NCI-H226 (cell line): ENCODE results near the gene SQSTM1.

Experiments
- DNase-seq: peaks from one replicate; pipeline ENCODE4 v3.0.0-alpha.2; 2015

Gene SQSTM1

DNA sequence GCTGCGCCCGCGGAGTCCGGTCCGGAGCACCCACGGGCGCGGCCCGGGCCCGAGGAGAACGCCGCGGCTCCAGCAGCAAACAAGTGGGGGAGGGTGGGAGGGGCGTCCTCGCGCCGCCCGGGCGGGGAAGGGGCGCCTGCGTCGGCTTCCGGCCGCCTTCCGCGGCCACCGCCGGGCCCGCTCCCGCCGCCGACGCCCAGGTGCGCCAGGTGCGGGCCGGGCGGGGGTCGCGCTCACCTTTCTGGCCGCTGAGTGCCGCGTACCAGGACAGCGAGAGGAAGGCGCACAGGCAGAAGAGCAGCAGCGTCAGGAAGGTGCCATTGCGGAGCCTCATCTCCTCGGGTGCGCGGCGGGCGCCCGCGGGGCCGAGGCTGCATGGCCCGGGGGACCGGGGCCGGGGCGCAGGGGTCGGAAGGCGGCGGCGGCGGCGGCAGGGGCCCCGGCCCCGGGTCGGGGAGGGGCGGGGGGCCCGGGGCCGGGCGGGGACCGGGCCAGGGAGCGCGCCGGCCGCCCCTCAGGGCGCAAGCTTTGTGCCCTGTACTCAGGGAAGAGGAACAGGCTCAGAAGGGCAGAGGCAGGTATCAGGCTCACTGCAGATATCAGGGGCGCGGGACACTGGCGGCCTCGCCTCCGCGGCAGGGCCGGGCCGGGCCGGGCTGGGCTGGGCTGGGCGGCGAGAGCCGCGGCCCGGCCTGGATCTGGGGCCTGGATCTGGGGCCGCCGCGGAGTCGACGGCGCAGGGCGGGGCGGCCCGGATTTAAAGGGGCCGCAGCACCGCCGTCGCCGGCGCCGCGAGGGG, 14.3 kb upstream of the SQSTM1 start, which contains the start of gene MGAT4B:
Gene MGAT4B (minus strand): TSS at position 617 of the 799 bp plus-strand sequence. CDS start 283 bp downstream, at position 334.
- DNase-seq, result peak; percentile 74

DNA sequence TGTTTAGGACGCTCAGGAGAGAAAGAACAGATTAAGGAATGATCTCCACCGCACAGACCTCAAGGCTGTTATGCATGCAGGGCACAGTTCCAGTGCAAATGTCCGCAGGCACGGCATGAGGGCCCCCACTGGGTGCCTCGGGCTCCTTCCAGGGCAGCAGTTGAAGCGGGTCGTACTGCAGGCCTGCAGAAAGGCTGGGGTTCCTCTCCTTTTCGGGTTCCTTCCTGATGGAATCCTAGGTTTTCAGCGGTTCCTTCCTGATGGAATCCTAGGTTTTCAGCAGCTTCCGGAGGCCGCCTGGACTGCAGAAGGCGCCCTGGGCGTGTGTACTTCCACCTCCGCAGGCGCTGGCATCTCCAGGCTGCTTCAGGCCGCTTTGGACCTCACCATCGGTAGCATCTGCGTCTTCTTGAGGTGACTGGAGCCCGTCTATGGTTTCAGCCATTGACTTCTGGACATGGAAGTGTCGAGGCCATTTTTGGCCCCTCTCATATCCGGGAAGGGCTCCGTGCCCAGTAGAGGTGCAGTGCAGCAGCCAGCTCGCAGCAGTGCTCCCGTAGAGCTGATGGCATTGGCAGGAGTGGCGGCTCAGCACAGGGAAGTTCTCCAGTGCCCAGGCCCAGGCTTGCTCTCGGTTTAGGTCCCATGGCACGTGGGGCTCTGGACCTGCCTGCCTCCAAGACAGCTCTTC, 8.4 kb upstream of the SQSTM1 start:
- DNase-seq, result no peak

DNA sequence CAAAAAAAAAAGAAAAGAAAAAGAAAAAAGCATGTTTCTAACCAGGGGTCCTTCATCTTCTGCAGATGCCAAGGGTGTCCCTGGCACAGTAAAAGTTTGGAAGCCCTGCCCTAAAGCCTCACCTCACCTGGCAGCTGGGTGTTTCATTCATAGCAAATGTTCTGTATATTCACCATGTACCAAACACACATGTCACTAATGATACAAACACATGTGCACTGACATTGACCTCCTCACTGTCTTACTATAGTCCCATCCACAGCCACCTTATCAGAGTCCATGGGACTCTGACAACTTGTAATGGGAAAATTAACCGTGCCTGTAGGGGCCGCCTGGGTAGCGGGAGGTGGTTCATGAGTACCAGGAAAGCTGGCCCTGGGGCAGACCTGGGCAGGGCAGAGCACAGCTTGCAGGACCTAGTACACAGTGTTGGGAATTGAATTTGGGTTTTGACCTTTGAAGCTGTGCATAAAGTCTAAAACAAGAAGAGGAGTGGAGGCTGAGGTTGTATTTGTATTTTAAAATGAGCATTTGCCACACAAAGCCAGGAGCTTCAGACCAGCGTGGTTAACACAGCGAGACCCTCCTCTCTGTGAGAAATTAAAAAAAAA, 7.6 kb upstream of the SQSTM1 start:
- no peak for DNase-seq

DNA sequence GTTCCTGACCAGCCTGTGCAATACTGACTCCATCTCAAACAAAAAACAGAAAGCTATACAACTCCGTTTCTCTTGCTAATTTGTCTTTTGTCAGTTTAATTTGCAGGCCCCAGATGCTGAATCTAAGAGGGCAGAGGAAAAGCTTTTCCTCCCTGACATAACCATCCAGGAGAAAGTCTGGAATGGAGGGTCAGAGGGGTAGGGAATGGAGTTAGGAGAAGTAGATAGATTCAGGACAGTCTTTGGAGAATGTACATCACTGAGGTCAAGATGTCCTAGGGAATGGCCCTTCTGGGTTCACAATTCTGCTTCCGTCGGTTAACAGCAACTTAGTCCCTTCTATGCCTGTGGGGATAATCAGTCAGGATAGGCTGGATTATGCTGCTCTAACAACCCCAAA, 6.6 kb upstream of the SQSTM1 start:
- DNase-seq, result no peak

DNA sequence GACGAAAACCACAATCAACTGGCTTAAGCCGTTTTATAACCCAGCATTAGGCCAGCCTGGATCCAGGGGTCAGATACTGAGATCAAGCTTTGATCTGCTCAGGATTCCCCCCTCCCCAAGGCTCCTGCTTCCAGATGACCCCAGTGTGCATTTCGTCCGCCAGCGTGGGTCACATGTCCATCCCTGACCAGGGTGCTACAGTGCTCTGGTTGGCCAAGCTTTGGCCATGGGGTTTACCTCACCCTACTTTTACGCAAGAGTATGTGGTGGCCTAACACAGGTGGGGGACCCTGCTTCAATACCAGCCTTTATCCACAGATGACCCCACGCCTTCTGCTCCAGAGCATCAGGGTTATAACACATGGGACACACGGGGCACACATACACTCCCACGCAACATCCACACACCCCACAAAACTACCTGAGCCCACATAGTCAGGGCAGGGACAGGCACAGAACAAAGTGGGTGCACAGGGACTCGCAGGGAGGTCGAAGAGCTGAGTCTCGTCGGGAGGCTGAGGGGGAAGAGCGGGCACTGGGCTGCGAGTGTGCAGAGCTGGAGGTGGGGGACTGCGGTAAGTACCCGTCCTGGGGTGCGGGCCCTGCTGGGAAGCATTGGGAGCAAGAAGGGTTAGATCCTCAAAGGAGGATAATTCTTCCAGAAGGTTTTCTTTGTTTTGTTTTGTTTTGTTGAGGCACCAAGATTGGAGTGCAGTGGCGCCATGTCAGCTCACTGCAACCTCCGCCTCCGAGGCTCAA, 5.0 kb upstream of the SQSTM1 start:
- DNase-seq, result no peak

DNA sequence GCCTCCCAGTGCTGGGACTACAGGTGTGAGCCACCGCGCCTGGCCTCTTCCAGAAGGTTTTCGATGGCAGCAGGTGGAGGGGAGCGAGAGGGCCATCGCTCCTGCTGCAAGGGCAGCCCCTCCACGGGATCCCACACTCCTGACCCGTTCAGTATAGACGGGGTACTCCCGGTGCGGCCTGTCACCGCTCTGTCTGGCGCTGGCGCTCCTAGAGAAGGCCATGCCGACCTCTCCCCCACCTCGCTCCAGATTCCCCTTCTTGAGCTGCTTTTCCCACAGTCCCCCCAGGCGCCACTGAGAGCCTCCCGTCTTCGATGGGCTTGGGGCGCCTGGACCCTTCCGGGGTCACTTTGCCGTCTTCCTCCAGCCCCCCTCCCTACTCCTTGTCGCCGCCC, 4.3 kb upstream of the SQSTM1 start:
- DNase-seq, result no peak

DNA sequence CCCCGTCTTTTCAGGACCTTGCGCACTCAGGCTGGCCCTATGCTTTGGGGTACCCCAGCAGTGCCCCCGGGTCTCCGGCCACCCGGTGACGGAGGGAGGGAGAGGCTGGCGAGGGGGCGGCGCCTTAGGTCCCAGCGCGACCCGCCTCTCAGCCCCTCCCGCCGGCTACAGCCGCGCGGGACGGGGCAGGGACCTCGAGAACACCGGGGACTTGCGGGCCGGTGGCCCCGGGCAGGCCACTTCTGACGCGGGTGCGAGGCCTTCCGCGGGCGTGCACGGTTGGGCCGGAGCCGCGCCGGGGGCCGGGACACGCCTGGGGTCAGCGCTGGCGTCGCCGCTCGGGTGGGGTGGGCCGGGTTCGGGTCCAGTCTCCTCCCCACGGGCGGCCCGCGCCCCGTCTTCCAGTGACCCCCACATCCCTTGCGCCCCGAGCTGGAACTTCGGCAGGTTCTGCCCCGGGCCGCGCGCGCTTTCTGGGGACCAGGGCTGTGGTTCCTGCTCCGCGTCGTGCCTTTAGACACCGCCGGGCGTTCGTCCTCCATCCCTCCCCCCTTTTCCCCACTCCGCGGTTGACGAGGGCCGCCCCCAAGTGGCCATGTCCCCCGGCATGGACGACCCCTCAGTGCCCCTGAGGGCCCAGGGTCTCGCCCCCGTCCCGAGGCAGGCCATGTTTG, 3.8 kb upstream of the SQSTM1 start:
- DNase-seq, result no peak

DNA sequence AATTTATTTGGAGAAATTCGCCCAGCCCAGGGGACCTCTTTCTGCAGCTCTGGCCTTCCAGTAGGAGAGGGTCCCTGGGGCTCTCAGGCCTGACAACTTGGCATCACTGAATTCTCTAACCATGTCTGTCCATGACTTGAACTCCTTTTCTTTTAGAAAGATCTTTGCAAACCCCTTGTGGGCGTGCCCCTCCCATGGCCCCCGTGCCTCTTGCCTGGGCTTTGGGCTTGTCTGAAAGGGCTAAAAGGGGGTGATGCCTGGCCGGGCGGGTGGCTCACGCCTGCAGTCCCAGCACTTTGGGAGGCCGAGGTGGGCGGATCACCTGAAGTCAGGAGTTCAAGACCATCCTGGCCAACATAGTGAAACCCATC, 3.2 kb upstream of the SQSTM1 start:
- DNase-seq, result no peak

DNA sequence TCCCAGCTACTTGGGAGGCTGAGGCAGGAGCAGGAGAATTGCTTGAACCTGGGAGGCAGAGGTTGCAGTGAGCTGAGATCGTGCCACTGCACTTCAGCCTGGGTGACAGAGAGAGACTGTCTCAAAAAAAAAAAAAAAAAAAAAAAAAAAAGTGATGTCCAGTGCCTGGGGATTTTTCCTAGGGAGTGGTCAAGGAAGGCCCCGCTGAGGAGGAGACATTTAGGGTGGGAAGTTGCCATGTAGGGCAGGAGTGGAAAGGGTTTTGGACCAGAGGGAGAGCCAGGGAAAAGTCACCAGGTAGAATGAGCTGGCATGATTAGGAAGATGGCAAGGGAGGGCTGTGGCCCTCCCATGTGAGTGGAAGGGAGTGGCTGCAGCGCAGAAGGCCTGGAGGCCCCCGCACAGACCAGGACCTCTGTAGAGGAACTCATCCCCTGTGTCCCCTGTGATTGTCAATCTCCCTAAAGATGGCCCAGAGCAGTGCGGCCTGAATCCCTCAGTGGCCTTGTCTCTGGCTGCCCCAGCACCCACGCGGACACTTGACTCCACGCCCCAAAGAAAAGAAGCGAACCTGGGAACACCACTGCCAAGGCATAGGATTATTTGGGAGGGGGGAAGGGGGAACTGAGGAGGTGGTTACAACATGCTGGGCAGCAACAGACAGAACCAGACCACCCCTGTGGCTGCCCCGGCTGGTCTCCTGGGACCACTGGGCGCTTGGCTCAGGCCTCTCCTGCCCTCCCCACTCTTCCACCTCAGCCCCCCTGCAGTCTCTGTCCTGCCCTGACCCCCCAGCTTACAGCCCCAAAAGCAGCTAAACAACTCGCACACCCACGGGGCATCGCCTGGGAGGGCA, 2.6 kb upstream of the SQSTM1 start:
- no peak for DNase-seq

DNA sequence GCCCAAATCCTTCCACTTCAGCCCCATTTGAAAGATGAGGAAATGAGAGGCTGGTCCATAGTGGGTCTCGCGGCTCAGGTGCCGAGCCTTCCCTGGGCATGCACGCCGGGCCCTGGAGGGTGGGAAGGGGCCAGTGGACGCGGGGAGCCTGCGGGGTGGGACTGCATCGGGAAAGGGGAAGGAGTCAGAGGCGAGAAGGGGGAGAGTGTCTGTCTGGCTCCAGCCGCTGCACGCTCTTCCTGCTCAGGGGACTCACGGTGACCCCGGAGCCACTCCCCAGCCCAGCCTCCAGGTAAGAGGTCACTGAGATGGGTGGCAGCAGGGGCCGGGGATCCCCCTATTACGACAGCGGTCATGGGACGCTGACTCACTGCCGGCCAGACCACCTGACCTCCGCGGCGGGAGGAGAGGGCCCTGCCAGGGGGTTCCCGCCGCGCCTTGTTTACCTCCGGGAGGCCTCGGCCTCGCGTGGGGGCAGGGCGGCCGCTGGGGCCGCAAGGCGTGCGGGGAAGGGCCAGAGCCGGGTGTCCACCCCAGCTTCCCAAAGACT, 1.9 kb upstream of the SQSTM1 start:
- DNase-seq, result peak; percentile 96

DNA sequence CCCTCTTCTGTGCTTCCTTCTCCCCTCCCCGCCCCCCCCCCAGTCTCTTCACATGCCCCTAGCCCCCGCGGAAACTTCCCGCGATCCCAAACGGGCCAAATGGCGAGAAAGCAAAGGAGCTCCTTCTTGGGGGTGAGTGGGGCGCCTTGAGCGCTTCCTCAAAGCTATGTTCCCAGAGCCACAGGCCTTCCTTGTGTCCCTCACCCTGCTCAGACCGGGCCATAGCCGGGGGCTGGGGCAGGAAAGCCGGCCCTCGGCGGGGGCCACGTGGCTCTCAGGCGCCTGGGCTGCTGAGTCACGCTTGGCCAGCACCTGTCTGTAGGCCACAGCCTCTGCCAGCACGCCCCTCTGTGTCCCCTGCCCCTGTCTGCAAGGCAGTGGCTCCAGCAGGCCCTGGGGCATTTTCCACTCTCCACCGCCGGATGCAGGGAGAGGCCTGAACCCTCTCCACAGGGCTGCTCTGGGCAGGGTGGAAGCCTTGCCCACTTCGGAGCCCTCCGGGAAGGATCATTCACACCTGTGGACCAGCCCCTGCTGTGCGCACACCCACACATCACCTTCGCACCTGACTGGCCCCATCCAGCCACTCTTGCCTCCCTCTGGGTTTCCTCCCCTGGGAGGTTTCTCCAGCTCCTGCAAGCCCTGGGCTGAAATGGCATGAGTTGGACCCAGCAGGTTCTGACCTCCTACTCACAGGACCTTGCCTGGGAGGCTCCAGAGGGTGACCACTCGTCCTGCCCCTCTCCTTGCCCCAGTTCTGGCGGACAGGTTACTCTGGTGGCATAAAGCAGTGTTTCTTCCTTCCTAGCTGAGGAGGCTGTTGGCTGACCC, 1.2 kb upstream of the SQSTM1 start:
- peak; percentile 85 for DNase-seq

DNA sequence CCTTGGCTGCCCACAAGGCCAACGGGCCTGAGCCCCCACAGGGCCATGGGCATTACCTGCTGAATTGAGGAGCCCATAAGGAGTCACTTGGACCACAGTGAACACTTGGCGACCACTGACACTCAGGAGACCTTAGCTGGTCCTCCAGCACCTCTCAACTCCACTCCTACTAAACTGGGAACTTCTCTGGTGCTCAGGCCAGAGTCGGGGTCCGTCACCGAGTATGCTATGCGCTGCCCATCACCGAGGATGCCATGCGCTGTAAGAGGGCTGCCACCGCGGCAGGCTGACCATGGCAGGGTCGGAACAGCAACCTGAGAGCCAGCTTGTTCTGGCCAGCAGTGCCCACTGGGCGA, 600 bp upstream of the SQSTM1 start:
- no peak for DNase-seq

DNA sequence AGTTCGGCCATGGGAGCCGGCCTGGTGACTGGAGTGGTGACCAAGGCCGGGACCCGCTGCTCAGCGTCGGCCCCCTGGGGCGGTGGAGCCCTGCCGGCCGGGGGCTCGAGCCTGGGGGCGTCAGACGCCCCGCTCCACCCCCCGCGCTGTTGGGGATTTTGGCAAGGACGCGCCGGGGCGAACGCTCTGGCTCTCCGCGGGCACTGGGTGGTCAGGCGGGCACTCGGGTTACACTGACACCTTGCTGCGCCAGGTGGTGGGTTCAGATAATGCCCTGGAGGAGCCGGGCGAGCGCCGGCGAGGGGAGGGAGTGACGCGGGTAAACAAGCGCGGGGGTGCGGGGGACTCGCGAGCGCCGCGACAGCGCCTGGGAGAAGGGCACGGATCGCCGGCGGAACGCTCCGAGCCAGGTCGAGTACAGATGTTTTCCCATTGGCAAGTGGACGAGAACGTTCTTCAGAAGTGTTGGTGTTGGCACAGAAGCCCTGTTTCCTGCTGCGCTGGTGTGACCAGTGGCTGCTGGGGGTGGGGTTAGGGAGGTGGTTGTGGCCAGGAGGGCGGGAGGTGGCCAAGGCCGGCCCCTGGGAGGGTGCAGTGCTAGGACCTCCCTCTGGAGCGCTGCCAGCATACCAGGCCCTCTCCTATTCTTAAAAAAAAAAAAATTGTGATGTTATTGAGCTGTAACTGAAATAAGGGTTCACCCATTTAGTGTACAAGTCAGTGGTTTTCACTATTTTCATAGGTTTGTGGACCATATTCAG, 773 bp downstream of the SQSTM1 start:
- DNase-seq, result peak; percentile 85

DNA sequence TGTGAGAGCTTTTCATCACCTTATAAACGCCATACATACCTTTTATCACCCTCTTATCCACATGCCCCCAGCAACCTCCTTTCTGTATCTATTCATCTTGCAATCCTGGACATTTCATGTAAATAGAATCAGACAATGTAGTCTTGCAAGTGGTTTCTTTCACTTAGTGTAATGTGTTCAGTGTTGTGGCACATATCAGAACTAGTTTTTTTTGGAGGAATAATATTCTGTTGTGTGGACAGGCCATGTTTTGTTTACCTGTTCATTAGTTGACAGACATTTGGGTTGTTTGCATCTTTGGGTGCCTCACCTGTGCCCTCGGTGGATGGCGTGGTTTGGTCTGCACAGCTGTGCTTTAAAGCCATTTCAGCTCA, 1.3 kb downstream of the SQSTM1 start:
- no peak for DNase-seq

DNA sequence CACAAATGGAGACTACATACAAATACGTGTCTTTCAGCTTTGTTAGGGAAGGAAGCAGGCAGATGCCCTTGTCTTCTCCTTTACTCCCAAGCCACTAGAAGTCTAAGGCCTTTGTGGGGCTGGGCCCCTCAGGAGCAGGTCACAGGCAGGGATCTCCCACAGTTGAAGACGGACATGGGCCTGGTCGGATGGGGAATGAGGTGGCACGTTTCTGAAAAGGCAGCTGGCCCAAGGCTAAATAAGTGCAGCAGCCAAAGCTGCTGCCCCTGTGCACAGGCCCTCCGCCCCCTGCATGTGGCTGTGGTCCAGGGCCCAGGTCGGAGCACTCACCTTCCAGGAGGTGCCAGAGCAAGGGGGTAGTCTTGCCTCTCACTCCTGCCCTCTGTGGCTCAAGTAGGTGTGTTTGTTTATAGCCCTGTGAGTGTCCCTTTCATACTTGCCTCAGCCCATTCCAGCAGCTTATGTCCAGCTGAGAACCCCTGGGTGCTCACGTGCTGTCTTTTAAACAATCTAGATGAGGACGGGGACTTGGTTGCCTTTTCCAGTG, 1.8 kb downstream of the SQSTM1 start:
- no peak for DNase-seq

DNA sequence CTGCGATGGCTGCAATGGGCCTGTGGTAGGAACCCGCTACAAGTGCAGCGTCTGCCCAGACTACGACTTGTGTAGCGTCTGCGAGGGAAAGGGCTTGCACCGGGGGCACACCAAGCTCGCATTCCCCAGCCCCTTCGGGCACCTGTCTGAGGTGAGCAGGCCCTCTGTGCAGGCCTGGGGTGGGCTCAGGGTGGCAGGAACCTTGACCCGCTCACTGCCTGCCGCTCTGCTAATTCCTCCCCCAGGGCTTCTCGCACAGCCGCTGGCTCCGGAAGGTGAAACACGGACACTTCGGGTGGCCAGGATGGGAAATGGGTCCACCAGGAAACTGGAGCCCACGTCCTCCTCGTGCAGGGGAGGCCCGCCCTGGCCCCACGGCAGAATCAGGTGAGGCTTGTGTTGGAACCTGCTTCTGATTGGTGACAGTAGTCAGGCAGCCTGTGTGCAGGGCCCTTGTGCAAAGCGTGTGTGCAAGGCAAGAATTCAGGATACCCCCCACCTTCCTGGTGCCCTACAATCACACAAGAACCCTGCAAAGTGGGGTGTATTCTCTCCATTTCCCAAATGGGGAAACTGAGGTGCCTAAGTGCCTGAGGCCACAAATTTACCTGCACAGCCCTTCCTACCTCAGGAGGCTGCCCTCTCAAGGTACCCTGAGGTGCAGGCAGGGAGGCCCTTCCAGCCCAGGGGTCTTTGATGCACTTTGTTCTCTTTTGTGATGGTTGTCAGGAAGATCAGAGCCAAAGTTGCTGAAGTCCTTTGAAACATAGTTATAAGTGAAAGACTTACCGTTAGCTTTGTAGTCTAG, 3.4 kb downstream of the SQSTM1 start:
- DNase-seq, result no peak

DNA sequence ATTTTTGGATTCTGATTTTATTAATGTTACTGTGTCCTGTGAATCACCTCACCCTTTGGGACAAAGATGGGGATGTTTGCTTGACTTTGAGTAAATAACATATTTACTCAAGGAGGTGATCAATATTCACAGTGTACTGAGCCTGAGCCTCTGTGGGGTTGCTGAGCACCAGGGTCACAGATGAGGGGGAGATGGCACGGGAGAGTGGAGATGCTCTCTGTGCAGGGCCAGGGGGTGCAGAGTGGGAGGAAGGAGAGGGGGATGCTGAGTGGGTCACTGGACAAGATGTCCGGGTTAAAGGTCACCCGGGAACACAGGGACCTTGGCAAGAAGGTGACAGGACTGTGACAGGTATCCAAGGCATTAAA, 4.0 kb downstream of the SQSTM1 start:
- no peak for DNase-seq

DNA sequence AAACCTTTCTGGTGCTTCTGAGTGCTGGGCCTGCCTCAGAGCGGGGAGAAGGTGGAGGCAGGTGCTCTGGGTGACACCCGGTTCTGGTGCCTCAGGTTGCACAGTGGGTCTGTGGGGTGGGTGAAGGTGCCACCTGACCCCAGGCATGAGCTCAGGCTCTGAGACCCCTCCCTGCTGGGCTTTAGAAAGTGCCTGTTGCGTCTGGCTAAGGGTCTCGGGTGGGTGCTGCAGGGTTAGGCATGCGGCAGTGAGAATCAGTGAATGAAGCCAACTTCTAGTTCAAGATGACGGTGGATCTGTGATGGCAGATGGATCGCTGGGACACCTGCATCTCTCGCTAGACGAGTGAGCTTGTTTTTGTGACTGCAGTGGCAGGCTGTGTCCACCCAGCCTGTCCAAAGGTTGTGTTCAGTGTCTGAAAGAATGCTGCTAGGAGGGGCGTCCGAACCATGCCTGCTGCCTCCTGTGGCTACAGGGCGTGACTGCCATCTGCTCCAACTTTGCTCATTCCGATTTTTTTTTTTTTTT, 5.0 kb downstream of the SQSTM1 start:
- no peak for DNase-seq
